H1 (cell line): ENCODE data around the gene DVL1. TPM values are rescaled to one million over a fixed set of nuclear protein-coding genes. Genes with fewer than 3 reads are reported as not detected.

Source experiments
- ATF3 ChIP-seq: IDR thresholded peaks from 2 replicates; pipeline ENCODE4 v1.6.1; 2011; ENCODE audit warnings: low read depth, mild to moderate bottlenecking, low read length; ENCODE audit not compliant: insufficient read depth
- EP300 ChIP-seq, 2 experiments: IDR thresholded peaks; 1 replicate in 1 of 2; 2 replicates in 1 of 2; pipeline ENCODE4 v1.6.1; 2011 to 2012; ENCODE audit warnings: low read depth in 2 of 2, low read length in 2 of 2, mild to moderate bottlenecking in 2 of 2, borderline replicate concordance in 1 of 2, inconsistent platforms in 1 of 2, moderate library complexity in 1 of 2
- SP2 ChIP-seq: IDR thresholded peaks from 2 replicates; pipeline ENCODE4 v1.6.1; 2012; ENCODE audit warnings: mild to moderate bottlenecking, low read length, inconsistent platforms
- polyA plus RNA-seq, 7 experiments: library from polyadenylated mRNA; depleted of rRNA in 3 of 7; stranded (reverse) in 5 of 7; unstranded in 2 of 7; fragments of >200 nt in 5 of 7; fragments of 200-250 nt in 2 of 7; gene quantifications; 1 replicate in 5 of 7; 2 replicates in 1 of 7; 4 replicates in 1 of 7; pipeline versions ENCODE4 v1.2.1 to v1.2.3, GENCODE V29; 2011 to 2013; ENCODE audit warnings: missing spikeins in 2 of 7, mixed read lengths in 2 of 7
- total RNA-seq: library from RNA; stranded (reverse); fragmentation: NEBNext Ultra II Directional; extraction: Animal tissue kit (Norgen Biotek cat#: 25700); gene quantifications from 2 replicates; pipeline ENCODE4 v1.2.1, GENCODE V29; 2021

The DVL1 gene
- total and polyA plus RNA-seq, 2 of the 8 experiments (the other 6 are each of a cell fraction or from before 2014, with no cell fraction given) = 39.4 to 58.9 TPM

GRCh38 chr1:1393428-1393827, 44.2 kb upstream of the DVL1 start (continued):
- TF ChIP-seq SP2 (no peak), ATF3 (no peak), EP300 (IDR thresholded peaks at IDR 0.05; ENCODE audit: borderline replicate concordance in 1 of 2, low read depth in 2 of 2, low read length in 2 of 2) (no peak)
